Right kidney (tissue), 9 donors: ENCODE measurements around the gene CFAP44.
"Not testable (repeated sequence)": the region's sequence is repeated elsewhere in the genome, so short reads cannot be mapped to it uniquely, and the experiment has no call there.

ENCODE experiments used
- DNase-seq: peaks from one replicate; pipeline ENCODE4 v3.0.0-alpha.2; 2016
- long read RNA-seq, 8 donors: transcript quantifications; one replicate each; lab custom pipeline, GENCODE V29; 2026

CFAP44 gene, protein sequence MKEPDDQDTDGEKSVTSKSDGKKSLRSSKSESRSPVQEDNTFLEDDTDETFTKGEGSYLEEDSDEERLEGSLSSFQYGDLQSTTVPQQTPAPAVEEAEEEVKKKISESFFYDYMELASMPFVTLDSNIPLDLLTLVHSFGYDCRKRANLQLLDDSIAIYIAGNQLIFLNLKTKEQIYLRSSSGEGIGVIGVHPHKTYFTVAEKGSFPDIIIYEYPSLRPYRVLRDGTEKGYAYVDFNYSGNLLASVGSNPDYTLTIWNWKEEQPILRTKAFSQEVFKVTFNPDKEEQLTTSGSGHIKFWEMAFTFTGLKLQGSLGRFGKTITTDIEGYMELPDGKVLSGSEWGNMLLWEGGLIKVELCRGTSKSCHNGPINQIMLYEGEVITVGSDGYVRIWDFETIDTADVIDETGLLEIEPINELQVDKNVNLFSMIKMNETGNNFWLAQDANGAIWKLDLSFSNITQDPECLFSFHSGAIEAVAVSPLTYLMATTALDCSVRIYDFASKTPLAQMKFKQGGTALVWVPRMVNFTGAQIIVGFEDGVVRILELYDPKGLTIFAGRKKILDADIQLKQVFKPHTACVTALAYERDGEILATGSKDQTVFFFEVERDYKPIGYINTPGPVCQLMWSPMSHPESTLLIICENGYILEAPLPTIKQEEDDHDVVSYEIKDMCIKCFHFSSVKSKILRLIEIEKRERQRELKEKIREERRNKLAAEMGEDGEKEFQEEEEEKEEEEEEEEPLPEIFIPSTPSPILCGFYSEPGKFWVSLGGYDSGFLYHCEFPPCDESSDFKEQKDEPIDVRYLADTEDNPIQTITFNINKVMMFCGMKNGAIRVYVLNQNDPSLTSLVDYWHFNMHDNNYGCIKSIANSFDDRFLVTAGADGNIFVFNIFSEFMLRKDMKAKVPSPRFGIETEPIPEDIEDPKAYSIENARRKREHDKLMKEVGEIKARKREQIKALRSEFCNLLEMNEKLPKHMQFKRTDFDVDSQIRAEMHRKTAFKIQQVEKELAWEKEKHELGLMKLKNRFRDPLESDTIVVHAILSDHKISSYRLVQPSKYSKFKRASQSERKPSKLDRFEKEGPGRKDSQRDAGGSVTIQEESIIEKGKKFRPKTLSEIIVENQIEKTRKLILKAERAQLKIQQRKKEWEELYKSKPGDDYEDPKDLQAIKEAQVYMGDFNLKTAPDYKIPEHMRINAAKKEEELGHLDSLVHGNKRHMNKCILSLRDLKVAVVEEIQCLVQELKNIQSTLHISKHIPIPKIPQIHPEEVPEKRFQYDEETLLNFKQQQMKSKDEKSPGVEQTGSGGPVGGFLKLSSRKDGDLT (N-terminal part only)
- long read RNA-seq, donor 1, partial matches to known transcripts = 5 of 5 reads
- long read RNA-seq, donor 1, other reads (novel, unspliced or antisense) = 0 of 5 reads
- long read RNA-seq, donor 2 = 0 reads
- long read RNA-seq, donor 3 = 0 reads
- long read RNA-seq, donor 4, partial matches to known transcripts = 0 of 1 reads
- long read RNA-seq, donor 4, other reads (novel, unspliced or antisense) = 0 of 1 reads
- long read RNA-seq, donor 5 = 0 reads
- long read RNA-seq, donor 6 = 0 reads
- long read RNA-seq, donor 7 = 0 reads
- long read RNA-seq, donor 8 = 0 reads

DNA sequence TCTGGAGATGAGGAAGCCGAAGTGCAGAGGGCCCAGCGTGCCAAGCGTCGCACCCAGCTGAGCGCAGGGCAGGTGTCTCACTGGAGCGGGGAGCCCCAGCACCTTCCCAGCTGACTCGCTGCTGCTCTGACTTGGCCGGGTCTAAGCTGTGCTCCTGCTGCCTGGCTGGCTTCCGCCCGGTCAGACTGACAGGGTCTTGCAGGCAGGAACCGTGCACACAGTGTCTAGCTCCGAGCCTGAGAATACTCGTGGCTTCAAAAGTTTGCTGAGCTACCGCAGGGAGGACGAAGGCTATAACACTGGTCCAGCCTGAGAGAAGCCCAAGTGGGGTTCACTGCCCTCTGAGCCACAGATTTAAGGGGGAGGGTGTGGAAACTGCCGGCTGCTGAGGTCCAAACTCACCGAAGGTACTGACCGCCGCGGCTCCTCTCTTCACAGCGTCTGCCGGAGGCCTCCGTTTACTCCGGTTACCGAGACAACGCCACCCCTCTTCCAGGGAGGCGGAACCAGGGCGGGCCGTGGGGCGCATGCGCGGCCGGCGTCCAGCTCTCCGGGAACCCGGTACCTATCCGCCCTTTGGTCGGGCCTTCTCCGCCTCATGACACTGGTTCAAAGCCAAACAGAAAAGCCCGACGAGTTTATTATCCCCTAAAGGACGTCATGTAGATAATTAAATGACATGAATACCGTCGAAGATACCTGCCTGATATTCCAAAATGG, at the start of gene CFAP44:
Gene CFAP44 (minus strand): TSS at position 443 of the 720 bp plus-strand sequence. CDS start 7,829 bp downstream, outside the sequence.
- DNase-seq = peak; percentile 78

- no peak for DNase-seq
Observed at GRCh38 chr3:113485161-113485609, 43.9 kb upstream of the CFAP44 start.

- DNase-seq = no peak
Observed at GRCh38 chr3:113468539-113468938, 27.2 kb upstream of the CFAP44 start.

DNA sequence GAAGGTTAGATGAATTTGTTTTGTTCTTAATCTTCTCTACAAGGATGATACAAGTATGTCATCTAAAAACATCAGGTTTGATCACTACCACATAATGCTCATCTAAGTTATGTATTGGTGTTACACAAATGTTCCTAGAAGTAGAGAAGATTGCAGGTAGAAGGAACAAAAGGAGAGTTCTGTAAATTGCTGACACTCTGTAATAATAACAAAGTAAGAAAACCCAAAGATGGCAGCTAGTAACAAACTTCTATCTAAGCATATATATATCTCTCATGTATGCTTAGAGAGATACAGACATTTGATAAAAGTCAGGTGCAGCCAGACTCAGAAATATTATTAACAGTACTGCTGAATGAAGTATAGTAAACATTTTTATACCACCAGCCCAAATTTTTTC, 20.2 kb upstream of the CFAP44 start:
- no peak for DNase-seq

DNA sequence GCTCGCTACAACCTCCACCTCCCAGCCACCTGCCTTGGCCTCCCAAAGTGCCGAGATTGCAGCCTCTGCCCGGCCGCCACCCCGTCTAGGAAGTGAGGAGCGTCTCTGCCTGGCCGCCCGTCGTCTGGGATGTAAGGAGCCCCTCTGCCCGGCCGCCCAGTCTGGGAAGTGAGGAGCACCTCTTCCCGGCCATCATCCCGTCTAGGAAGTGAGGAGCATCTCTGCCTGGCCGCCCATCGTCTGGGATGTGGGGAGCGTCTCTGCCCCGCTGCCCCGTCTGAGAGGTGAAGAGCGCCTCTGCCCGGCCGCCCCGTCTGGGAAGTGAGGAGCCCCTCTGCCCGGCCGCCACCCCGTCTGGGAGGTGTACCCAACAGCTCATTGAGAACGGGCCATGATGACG, 17.3 kb upstream of the CFAP44 start:
- not testable (repeated sequence) for DNase-seq

DNA sequence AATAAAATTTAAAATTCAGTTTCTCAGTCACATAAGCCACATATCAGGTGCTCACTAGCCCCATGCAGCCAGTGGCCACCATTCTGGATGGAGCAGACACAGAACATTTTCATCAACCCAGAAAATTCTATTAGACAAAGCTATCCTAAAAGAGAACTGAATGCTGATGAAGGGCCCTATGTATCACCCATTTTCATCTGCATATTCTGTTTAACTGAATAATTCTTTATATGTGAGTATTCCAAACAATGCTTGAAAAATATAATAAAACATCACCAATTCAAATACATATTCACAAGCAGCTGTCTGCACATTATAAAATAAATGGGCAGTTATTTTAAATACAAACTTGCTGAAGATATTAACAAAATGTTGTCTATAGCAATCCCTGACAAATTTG, 14.2 kb upstream of the CFAP44 start:
- DNase-seq = no peak

DNA sequence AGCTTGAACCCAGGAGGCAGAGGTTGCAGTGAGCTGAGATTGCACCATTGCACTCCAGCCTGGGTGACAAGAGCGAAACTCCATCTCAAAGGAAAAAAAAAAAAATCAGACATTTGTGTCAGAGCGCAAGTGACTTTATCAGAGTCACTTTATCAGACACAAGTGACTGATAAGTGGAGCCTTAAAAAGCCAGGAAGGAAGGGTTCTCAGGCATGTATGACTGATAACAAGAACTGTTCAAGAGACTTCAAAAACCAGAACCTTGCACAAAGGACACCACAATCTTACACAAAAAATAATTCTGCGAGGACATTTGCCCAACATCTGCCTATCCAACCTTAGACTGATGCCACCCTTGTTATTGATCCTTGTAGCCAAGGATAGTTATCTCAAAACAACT, 13.3 kb upstream of the CFAP44 start:
- DNase-seq = no peak

DNA sequence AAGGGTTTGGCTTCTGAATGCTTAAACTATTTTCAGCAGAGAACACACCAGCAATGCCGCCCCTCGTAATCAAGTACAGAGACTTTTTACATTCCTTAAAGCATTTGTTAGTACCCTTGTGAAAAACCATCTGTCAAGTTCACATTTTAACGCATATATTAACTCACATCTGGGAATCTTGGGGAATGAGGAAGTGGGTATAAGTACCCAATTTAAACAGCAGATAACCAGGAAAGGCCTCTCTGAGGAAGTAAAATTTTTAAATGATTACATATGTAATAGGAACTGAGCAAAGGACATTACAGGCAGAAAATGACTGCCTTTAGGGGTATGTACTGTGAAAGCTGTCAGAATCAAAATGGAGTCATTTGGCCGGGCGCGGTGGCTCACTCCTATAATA, 12.8 kb upstream of the CFAP44 start:
- no peak for DNase-seq

GRCh38 chr3:113450911-113451310, 9.6 kb upstream of the CFAP44 start:
- no peak for DNase-seq

- DNase-seq = no peak
Observed at GRCh38 chr3:113439606-113440005, 1.7 kb downstream of the CFAP44 start.

- DNase-seq = no peak
Observed at GRCh38 chr3:113438224-113438623, 3.1 kb downstream of the CFAP44 start.

DNA sequence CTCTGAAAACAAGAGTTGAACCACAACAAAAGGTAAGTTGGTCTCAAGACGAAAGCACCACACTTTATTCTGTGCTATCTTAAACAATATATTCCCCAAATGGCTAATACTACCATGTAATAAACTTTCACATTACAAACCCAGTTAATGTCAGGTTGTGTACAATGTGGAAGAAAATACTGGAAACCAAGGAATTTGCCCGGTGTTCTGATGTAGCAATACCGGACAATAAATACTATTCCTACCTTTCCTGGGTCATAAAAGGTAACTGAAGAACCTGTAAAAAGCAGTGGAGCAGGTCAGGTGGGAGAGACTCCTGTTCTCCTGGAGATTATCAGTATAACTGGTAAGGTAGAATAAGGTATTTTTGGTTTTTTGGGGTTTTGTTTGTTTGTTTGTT, 3.9 kb downstream of the CFAP44 start:
- no peak for DNase-seq

DNA sequence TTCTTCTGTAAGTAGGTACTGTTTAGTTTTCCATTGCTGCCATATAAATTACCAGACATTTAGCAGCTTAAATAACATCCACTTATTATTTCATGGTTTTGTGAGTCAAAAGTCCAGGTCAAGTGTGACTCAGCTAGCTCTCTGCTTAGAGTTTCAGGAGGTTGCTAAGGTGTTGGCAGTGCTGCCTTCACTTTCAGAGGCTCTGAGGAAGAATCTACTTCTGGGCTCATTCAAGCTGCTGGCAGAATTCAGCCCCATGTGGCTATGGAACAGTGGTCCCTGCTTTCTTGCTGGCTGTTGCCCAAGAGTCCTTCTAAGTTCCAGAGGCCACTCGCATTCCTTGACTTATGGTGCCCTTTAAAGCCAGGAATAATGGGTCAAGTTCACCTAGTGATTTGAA, 4.5 kb downstream of the CFAP44 start:
- no peak for DNase-seq

DNA sequence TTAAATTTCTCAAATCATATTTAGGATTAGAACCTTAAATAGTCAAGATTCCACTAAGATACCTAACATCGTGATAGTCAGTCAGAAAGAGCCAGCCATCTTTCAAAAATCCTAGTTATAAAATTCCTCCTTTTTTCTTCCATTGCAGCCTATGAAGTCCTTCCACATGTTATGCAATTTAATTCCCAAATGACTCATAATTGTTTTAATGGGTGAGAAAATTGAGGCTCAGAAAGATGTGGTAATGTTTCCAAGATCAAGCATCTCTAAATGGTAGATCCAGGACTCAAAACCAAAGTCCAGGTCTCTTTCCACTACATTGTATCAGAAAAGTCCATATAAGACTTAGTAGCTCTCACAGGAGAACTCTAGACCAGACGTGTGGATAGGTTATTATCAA, 9.5 kb downstream of the CFAP44 start:
- no peak for DNase-seq

- DNase-seq = no peak
Observed at GRCh38 chr3:113428581-113428980, 12.7 kb downstream of the CFAP44 start.

- DNase-seq = no peak
Observed at GRCh38 chr3:113423699-113424098, 17.6 kb downstream of the CFAP44 start.

DNA sequence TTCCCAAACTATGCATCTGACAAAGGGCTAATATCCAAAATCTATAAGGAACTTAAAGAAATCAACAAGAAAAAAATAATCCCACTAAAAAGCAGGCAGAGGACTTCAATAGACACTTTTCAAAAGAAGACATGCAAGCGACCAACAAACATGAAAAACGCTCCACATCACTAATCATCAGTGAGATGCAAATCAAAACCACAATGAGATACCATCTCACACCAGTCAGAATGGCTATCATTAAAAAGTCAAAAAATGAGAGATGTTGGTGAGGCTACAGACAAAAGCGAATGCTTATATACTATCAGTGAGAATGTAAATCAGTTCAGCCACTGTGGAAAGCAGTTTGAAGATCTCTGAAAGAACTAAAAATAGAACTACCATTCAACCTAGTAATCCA, 20.2 kb downstream of the CFAP44 start:
- DNase-seq = no peak

- no peak for DNase-seq
Observed at GRCh38 chr3:113409676-113410075, 31.6 kb downstream of the CFAP44 start.

DNA sequence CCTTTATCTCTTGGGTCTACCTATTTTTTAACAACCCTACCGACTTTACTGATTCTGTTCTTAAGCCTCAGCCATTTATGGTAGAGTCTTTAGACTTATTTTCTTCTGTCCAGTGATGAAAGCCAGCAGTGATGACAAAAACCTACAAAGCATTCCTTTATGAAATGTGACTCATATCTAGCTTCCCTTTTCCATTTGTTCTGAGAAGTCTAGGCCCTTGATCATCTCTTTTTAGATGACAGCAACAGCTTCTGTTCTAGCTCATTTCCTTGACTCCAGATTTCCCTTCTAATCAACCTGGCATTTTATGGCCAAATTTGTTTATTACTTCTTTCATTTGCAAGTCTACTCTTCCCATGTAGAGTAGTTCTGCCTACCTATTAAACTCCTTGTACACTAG, 36.1 kb downstream of the CFAP44 start:
- no peak for DNase-seq

DNA sequence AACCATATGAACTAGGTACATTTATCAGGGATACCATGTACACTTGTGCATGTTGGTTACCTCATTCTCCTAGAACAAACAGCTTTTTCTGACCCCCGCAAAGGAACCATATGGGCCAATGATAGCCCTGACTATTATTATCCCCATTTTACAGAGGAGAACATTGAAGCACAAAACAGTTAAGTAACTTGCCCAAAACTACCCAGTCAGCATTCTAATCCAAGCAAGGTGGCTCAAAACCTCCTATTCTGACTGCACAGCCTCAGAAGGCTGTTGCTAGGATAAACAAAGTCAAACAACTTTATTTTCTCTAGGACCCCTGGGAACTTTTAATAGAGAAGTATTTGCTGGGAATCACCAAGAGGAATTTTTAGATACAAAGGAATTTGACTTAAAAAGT, 36.7 kb downstream of the CFAP44 start:
- no peak for DNase-seq
